Anterior cingulate cortex (tissue), 58 donors: ENCODE measurements around the gene C20orf202.
A peak's percentile ranks its signal among the peaks of the same experiment; 100 is the strongest.
"Not testable (repeated sequence)": the region's sequence is repeated elsewhere in the genome, so short reads cannot be mapped to it uniquely, and the experiment has no call there.

Experiments used
- DNase-seq, 58 donors: peaks; one replicate each; lab custom pipeline; 2025; lab: John Stamatoyannopoulos, UW

The C20orf202 gene

GRCh38 chr20:1206366-1207148 lies 3.3 kb downstream of the C20orf202 start:
- DNase-seq = no peak

DNA sequence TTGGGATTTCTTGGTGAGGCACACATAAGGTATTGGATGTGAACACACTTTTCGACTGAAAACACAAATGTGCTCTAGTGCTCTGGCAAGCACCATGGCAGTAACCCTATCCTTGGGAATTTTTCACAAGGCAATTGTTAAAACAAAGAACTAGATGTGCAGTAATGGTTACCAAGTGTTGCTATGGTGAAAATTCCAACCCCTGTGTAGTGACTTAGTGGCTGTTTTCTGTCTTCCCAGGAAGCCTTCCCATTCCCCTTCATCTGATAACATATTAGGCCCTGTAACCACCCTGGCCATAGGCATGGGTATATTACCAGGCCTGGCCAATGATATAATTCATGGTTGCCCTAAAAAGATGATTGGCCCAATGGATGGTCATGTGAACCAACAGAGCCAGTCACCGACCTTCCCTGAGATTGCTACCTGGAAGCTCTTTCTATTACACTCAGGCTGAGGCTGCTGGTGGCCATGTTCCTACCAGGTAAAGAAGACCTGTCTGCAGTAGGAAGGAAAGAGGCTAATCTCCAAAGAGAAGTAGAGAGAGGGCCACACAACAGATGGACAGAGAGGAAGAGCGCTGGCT lies 4.1 kb downstream of the C20orf202 start:
- DNase-seq = no peak

- DNase-seq = no peak
These were observed 6.5 kb downstream of the C20orf202 start for GRCh38 chr20:1209447-1210387.

DNA sequence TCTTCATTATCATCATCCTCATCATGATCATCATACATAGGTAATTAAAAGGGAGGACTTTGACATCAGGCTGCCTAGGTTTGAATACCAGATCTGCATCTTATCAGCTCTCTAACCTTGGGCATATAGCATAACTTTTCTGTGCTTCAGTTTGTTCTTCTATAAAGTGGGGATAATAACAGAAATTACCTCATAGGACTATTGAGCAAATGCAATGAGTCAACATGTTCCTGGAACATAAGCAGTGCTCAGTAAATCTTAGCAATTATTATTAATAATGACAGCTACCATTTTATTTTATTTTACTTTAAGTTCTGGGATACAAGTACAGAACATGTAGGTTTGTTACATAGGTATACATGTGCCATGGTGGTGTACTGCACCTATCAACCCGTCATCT lies 7.2 kb downstream of the C20orf202 start:
- no peak for DNase-seq

GRCh38 chr20:1212023-1212422 lies 8.8 kb downstream of the C20orf202 start:
- DNase-seq = no peak

GRCh38 chr20:1212607-1213396 lies 9.5 kb downstream of the C20orf202 start:
- peak in 50 of 58 donors; percentile 4 to 77 (median 34) for DNase-seq

DNA sequence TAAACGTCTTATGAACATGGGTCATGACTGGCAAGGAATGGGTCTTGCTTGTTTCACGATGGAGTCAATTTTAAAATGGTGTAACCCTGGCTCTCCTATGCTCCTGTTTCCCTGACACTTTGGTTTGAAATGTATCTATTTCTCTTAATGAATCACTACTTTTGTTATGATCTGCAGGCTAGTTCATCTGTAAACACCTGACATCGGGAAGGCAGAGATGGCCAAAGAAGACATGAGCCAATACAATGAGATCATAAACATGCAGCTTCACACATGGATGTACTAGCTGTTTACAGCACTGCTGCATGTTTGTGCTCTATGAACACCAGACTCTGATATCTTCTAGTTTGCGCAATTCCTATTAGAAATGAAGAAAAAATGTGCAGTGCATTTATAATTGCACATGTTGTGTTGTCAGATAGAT lies 11.6 kb downstream of the C20orf202 start:
- DNase-seq = no peak

GRCh38 chr20:1215386-1216170 lies 12.3 kb downstream of the C20orf202 start:
- DNase-seq = no peak

GRCh38 chr20:1216527-1217427 lies 13.5 kb downstream of the C20orf202 start:
- not testable (repeated sequence) for DNase-seq

DNA sequence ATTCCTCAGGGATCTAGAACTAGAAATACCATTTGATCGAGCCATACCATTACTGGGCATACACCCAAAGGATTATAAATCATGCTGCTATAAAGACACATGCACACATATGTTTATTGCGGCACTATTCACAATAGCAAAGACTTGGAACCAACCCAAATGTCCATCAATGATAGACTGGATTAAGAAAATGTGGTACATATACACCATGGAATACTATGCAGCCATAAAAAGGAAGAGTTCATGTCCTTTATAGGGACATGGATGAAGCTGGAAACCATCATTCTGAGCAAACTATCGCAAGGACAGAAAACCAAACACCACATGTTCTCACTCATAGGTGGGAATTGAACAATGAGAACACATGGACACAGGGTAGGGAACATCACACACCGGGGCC lies 19.5 kb downstream of the C20orf202 start:
- not testable (repeated sequence) for DNase-seq

DNA sequence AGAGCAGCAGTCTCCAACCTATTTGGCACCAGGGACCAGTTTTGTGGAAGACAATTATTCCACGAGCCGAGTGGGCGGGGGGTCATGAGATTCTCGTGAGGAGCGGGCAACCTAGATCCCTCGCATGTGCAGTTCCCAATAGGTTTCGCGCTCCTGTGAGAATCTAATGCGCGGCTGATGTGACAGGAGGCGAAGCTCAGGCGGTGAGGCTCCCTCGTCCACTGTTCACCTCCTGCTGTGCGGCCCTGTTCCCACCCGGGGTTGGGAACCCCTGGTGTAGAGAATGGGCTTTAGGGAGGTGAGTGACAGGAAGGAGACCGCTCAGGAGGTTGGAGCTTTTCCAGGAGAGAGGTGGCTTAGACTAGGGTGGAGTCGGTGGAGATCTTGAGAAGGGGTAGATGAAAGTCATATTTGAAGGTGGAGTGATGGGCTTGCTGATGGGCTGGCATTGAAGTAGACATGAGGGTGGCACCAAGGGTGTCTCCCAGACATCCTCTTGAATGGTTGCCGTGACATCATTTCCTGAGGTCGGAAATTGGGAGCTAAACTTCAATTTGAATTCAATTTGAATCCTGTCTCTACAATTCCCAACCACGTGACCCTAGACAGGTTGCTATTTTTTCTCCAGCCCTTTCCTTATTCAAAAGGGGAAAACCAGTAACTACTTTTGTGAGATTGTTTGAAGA lies 21.1 kb downstream of the C20orf202 start:
- DNase-seq = no peak

DNA sequence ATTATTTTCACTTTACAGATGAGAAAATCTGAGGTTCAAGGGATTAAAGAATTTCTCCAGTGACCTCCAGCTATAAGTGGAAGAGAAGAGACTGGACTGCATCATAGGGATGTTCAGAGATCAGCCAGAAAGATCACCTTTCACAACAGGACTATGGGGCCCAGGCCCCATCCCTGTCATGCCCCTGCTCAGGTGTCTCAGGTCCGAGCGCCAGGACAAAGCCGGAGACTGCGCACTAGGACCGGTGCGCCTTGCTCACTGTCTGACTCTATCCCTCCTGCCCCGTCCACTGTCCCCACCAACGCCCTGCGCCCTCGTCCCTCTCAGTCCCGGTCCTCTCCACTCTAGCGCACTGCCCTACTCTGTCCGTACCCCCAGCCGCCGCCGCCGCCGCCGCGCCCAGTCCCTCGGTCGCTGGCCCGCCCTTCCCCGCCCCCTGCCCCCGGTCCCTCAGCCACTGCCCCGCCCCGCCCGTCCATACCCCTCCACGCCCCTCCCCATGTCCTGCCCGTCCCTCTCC lies 22.1 kb downstream of the C20orf202 start:
- peak in 1 of 58 donors; percentile 50 for DNase-seq

- peak in 54 of 58 donors; percentile 7 to 93 (median 72) for DNase-seq
These were observed 22.8 kb downstream of the C20orf202 start, which contains the start of gene RAD21L1 for GRCh38 chr20:1225783-1226654. RAD21L1 (plus strand) TSS chr20:1226044; CDS start chr20:1228454, 2,410 bp downstream.

GRCh38 chr20:1229541-1229940 lies 26.3 kb downstream of the C20orf202 start:
- DNase-seq = no peak

DNA sequence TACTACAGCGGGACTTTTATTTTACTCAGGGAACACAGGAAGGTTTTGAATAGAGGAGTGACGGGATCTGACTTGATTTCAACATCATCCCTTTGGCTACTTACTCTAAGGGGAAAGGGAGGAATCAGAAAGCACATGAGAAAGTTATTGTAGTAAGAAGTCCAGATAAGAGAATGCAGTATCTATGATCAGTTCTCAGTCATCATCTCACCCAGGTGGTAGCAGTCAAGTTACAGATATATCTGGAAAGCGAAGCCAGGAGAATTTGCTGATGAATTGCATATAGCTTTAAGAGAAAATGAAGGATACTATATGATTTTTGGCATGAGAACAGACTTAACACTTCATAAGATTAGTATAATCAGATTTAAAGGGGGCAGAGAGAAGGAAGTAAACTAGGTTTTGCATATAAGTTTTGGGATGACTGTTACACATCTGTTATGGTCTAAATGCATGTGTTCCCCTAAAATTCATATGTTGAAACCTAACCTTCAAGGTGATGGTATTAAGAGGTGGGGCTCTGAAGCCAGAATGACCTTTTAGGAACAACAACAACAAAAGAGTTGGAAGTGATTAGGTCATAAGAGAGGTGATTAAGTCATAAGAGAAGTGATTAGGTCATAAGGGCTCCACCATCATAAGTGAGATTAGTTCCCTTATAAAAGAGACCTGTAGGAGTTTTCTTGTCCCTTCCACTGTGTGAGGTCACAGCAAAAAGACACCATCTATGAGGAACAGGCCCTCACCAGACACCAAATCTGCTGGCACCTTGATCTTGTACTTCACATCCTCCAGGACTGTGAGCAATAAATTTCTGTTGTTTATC lies 29.2 kb downstream of the C20orf202 start:
- no peak for DNase-seq
